Measurements from ENCODE around the gene PAPSS2.
"Not testable (repeated sequence)": the region's sequence is repeated elsewhere in the genome, so short reads cannot be mapped to it uniquely, and the experiment has no call there.

PAPSS2 gene

DNA sequence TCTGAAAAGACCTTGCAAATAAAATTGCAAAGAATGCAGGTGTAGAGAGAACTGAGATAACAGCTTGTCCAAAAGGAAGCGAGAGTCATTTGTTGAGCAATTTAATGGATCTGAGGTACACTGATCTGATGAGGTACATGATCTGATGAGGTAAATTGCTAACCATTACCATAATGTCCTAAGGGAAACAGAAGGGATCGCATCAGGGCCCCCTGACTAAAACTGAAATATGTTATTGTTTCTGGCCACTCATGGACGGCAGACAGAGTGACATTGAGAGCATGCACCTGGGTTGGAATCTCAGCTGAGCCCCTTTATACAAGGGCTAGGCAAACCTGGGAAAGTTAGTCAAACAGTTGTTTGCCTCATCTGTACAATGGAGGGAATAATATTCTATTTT, 15.8 kb upstream of the PAPSS2 start:
- no peak for DNase-seq

DNA sequence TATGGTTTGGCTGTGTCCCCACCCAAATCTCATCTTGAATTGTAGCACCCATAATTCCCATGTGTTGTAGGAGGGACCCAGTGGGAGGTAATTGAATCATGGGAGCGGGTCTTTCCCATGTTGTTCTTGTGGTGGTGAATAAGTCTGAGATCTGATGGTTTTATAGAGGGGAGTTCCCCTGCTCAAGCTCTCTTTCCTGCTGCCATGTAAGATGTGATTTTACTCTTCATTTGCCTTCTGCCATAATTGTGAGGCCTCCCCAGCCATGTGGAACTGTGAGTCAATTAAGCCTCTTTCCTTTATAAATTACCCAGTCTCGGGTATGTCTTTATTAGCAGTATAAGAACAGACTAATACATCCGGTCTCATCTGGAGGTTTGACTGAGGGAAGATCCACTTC, 15.2 kb upstream of the PAPSS2 start:
- not testable (repeated sequence) for DNase-seq

DNA sequence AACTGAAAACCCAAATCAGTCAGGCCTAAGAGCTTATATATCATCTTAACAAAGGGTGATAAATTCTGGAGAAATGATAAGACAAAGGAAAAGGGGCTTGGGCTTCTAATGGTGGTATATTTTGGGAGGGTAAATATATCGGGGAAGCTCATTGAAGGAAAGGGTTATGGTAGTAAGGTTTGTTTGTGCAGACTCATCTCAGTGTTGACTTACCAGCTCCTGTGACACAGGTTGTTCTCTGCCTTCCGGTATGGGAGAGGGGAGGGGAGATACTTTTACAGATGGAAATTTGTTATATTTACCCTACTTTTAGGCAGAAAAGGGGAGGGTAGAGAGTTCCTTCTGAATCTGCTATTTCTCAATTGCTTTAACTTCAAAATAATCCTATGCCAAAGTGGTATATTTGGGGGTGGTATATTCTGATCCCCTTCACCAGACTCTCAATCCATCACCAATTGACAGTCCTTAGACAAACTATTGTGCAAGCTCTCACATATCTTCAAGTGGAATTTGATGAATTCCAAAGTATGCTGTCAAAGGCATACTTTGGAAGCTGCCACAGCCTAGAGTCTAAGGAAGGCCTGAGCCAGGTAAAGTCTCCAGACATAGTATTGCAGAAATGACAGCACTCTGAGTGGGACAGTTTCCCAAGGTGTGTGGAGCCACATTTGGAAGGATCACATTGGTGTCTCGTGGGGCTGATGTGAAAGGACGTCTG, 13.3 kb upstream of the PAPSS2 start:
- DNase-seq = no peak

DNA sequence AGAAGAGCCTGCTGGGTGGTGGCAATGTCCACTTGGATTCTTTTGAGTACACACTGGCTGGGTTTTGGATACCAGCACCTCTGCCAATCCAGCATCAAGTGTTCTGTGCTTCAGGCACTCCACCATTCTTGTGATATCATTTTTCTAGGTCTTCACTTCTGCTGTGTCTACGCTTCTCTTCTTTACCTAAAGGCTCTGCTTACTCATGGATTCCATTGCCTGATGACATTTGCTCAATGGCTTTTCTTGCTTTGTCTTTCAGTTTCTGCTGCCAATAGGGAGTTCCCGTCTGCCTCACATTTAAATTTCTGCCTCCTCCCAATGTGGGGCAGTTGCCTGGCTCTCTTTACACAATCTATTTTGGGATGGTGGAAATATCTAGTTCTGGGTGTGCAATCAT, 12.7 kb upstream of the PAPSS2 start:
- no peak for DNase-seq

DNA sequence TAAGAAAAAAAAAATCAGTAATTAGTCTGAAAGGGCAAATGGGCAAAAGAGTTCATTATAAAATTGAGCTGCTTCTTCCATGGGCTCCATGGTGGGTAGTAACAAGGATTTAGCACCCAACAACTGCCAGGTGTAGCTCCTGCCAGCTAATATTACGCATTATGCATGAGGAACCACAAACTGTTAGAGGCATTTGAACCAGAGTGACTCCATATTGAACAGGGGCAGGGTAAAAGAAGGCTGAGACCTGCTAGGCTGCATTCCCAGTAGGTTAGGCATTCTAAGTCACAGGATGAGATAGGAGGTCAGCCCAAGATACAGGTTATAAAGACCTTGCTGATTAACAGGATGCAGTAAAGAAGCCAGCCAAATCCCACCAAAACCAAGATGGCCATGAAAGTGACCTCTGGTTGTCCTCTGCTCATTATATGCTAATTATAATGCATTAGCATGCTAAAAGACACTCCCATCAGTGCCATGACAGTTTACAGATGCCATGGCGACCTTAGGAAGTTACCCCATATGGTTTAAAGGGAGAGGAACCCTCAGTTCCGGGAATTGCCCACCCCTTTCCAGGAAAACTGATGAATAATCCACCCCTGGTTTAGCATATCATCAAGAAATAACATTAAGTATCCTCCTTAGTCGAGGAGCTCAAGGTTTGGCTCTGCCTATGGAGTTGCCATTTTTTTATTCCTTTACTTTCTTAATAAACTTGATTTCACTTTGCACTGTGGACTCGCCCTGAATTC, 8.7 kb upstream of the PAPSS2 start:
- DNase-seq = no peak

DNA sequence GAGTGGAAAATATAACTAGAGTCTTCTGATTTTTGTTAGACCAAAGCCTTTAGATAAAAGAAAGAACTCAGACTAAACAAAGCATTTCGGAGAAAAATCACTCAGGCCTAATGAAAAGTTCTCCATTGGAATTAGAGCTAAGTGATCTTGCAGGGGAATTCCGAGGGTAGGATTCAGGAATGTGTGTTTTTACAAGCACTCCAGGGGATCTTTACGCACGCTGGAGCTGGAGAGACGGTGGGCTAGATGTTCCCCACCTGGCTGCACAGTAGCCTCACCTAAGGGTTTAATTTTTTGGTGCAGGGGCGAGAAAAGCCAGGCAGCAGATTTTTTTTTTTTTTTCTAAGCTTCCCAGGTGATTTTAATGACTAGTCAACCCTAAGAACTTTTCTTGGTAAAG, 7.9 kb upstream of the PAPSS2 start:
- DNase-seq = no peak

DNA sequence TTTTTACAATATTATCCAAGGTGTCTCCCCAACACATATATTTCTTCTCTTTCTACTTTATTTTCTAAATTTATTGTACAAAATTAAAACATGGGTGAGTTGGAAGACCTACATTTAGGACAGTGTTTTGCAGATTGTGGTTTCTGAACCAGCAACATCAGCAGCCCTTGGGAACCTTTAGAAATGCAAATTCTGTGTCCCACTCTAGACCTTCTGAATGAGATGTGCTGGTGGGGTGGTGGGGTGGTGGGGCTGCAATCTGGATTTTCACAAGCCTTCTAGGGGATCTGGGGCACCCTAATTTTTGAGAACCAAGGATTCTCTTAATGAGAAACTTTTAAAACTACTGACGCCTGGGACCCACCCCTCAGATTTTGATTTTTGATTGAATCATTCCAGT, 7.4 kb upstream of the PAPSS2 start:
- DNase-seq = no peak

DNA sequence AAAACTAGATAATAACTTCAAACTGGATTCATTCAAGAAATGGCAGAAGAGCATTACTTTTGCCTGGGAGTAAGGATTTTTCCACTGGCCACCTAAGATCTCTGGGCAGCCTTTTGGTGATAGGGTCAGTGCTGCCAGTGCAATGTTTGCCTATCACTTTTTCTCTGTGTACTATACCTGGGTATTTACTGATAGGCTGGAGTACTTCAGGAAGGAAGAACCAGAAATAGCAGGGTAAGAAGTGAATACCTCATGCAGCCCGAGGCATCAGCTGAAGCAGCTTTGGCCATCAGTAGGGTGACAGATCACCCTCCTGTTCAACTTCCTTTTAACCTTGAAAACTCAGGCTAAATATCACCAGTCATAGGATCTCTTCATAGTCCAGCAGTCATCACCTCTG, 5.5 kb upstream of the PAPSS2 start:
- DNase-seq = no peak

DNA sequence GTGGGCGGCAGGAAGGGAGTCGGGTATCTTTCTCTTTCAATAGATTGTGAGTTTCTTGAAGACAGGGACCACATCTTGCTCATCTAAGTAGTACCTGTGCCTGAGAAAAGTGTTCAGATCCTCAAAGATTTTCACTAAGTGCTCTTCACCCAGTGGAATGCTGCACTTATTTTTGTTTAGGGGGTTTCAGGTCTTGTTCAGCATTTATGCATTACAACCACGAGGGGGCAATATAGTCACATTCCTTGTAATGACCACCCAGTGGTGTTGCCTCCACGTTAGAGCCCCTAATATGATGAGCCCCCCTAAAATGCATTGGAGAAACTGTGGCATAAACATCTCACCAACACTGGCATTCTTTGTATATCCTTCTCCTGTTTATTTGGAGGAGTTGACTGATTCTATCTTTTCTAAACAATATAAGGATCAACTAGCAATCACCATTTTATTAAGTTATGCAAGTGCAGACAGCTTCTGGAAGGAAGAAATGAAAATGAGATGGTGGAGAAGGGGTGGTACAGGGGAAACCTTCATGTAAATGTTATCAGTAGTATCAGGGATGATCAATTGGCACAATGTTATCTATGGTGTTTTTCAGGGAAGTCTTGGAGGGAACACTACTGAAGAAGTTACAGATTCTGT, 3.1 kb upstream of the PAPSS2 start:
- DNase-seq = peak in 1 of 2 experiments; percentile 24

DNA sequence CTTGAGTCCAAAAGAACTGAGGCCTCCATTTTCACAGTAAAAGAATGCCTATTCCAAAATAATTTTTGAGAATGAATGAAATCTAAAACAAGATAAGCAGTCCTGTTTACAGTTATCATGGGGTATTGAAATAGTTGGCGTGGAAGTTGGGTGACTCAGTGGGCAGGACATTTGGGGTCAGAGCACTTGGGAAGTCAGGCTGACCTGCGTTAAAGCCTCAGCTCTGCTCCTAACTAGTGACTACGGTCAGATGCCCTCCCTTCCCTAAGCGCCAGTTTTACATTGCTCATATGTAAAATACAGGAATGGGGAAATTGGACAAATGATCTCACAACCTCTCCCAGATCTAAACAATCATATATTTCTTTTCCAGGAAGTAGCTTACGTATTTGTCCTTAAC, 2.3 kb upstream of the PAPSS2 start:
- no peak for DNase-seq

DNA sequence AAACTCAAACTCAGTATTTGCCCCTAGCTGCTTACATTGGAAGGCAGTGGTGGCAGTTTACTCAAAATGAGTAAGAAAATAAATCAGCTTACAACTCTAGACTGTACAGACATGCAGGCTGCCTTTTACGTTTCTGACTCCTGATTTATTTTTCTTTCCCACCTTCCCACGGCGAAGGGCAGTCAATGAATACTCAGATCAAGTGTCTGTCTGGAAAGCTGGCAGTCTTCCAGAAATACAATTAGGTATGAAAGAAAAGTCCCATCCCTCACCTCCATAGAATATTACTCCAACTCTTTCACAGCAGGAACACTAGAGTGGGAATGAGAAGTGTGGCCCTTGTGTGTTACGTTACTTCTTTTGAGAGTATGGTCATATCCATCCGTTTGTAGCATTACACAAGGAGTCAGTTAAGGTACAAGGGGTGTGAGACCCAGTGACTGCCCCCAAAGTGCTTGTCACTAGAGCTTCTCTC, 1.3 kb upstream of the PAPSS2 start:
- DNase-seq = no peak

DNA sequence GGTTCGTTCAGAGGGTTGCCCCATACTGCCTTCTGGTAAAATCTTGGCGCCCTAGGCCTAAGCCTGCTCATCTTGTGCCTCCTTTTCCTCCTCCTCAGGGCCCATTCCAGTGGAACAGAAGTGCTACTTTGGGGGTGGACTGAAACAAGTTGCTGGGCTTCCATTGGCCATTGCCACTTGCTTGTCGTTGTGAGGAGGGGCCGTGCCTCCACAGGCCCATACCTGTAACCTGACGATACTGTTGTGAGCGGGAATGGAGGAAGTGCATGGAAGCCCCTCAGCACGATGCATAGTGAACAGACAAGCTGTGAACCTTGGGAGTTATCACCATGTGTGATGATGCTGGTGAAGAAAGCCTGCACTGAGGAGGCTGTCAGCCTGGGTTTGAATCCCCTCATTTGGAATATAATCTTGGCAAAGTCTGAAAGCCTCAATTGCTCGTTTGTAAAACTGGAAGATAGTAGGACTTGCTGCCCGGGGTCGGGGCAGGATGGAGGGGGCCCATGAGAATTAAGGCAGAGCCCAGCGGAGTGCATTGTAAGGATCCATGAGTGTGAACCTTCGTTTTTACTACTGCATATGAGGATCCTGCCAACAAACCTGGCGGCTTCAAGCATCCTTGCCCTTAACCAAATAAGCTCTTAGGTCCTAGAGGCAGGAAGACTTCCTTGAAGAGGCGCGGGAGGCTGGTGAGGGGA, 671 bp upstream of the PAPSS2 start:
- DNase-seq = no peak

DNA sequence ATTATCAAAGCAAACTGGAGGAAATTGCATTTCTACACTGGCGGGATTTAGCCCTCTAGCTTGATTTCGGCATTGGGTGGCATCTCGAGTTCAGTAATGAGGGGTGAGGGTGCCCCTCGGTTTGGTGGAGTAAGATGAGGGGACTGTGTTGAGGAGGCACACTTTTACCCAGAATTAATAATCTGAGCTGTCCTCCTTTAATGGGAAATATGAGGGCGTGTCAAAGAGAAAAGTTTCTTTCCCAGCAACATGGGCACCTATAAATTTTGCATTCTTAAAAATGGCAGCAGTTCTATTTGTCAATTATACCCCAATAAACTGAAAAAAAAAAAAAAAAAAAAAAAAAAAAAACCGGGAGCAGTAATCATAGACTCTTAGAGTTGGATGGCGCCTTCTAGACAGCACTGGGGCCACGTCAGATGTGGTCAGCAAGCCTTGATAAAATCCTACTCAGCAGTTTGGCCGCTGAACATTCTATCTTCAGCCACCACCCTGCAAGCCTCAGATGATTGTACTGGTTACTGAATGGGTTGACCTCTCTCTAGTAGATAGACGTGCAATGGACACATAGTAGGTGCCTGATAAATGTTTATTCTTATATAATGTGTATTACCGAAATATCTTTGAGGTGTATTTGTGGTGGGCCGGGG, 931 bp downstream of the PAPSS2 start:
- no peak for DNase-seq

DNA sequence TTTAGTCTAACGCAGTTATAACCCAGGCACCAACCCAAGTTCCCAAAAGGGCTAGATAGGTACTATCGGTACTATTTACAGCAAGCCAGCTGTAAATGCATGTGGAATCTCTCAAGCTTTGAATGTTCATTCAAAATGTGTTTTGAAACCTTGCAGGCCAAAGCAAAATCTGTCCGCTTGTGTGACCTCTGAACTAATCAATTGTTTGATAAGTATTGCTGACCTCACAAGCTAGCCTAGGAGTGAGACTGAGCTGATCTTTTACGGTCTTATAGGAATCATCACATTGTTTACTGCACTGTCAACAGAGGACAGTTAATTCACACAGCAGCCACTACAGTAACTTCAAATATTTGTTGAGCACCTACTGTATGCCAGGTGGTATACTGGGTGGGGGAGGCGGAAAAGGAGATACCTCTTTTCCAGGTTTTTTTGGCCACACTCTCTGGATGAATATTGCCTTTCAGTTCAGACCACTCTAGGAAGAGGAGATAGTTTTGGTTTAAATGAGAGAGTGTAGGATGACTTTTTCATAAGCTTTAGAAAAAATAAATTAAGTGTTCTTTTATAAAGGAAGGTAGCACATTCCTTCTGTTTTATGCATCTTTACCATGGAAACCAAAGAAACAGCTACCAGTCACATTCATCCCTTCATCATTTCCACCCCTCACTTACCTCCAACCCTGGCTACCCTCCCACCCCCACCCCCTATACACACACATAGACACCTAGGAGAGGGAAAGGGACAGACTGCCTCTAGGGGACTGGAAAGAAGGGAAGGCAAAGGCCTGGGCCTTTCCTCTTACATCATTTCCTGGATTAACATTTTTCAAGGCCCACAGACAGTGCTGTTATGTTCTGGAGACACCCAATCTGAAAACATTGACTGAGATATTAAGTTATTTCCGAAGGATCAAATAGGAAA, 2.4 kb downstream of the PAPSS2 start:
- no peak for DNase-seq

DNA sequence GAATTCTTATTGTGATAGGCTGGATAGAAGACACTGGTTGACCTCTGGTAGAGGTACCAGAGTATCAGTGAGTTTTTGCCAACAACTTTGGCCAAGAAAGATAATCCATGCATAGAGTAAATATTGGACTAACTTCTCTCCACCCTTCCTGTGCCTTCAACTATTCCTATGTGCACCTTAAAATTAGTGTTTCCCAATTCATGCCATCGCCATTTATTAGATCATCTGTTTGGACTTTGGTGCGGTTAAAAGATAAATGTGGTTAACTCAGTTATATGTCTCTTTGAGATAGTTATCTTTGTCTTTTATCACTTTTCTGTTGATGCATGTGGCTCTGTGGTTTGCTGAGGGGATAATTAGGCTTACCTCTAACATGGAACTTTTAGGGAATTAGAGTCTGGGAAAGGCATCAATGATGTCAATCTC, 4.6 kb downstream of the PAPSS2 start:
- no peak for DNase-seq

DNA sequence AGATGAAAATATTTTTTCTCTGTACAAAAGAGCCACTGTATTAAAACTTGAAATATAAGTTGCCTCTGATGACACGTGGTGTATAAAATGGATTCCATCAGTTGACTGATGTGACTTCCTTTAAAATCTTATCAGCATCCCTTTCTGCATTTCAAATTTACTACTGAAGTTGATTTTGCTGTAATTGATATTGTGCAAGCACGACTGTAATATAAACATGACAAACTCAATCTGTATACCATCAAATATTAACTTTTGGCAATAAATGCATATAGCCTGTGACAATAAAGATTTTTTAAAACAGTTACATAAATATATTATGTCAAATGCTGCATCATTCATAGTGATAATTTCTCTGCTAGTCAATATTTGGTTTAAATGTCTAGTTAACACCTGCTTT, 7.8 kb downstream of the PAPSS2 start:
- no peak for DNase-seq

DNA sequence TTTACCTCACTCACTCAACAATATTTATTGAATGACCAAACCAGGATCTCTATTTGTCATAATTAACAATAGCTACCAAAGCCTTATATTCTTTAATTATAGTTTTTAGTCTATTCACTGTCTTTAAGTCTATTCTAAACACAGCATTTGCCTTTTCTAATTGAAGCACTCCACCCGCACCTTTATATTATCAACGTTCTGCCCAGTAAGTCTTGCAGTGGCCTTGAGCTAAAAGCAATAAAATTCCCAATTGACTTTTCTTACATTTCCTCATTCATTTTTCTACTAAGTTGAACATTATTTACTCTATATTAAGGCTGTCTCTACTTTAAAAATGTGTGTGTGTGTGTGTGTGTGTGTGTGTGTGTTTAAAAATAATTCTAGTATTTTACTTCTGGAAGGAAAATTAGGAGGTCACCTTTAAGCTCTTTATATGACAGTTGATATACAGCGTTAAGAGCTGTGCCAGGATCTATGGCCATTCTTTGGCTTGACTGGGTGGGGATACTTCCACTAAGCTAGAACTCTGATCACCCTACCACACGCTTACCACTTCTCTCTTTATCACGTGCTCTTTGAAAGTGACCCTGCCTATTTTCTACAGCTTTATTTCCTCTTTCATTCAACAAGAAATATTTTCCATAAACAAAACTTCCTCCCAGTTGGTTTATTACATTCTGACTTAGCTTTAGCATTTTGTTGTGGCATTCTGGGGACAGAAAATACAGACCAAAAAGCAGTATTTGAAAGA, 8.8 kb downstream of the PAPSS2 start:
- no peak for DNase-seq

DNA sequence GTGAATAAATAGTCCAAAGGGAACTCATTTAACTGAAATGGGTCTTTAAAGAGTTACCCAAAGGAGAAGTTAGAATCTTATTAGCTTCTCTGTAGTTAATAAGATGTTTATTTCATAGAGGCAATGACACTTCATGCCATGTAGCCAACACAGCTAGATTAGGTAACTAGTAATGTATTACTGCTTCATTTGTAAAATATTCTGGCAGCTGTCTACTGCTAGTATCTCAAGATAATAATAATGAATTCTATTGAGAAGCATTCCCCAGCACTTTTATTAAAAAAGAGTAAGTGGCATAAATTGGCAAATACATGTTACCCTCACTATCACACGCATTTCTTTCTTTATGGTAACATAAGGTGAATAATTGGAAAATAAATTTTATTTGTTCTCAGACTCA, 10.1 kb downstream of the PAPSS2 start:
- DNase-seq = no peak

DNA sequence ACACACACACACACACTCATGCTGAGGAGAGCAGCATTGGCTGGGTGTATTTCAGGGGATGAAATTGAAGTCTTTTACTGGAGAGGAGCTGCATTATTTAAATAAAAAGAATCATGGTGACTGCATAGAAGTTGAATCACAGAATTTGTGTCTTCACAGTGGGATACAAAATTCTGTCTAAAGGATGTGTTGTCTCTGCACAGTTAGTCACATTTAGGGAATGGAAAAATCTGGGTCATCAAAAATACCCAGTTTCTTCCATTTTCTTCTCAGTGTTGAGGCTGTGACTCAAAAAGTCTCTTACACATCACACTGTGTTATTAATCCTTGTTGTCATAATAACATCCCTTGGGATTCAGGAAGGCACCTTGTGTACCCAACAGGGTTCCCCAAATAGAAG, 10.9 kb downstream of the PAPSS2 start:
- no peak for DNase-seq

DNA sequence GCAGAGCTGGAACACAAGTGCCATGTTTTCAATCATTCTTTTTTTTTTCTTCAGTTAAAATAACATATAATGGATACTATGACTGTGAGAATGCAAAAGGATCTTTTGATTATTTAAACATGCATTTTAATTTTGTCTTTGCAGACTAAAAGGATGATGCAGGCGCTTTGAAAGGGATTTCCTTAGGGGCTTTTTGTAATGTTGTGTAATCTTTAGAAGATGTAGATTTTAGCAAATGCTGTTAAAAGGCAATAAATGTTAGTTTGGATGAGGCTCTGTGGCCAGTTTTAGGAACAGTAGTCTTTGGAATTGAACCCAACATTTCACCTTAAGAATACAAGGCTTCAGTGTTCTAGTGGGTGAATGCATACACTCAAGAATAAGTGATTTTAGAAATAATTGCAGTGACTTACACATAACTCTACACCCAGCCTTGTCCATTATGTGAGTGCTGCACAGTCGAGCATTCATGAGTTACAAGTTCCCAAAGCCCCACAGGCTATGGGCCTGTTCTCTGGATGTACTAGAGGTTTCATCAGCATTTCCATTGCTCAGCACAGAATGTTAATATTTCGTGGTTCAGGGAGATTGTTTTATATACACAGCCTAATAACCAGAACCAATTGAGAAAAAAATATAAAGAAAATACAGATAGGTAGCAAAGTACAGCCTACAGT, 11.6 kb downstream of the PAPSS2 start:
- DNase-seq = no peak
